Heart right ventricle (tissue), 16 donors: ENCODE measurements around the gene TUBB4A. TPM values are rescaled to one million over a fixed set of nuclear protein-coding genes. Genes with fewer than 3 reads are reported as not detected.
A peak's percentile ranks its signal among the peaks of the same experiment; 100 is the strongest.

Source experiments
- ATAC-seq, 8 donors: fragments of 200-7000 bp; cut with Tn5 transposase; one replicate each; pipeline ENCODE4 v1.9.1; 2020; ENCODE audit warnings: mild to moderate bottlenecking in 8 of 8, moderate library complexity in 8 of 8, moderate number of reproducible peaks in 1 of 8
- DNase-seq, 2 donors: peaks; one replicate each; pipeline ENCODE4 v3.0.0-alpha.2; 2020
- H3K27ac ChIP-seq, 10 donors: fragments of 200-600 bp; sonication (generic) in 2 of 10; one replicate each; pipeline versions ENCODE4 v1.5.0 to v1.8.0; 2020 to 2022; ENCODE audit warnings: mild to moderate bottlenecking in 3 of 10
- H3K27me3 ChIP-seq, 7 donors: fragments of 200-600 bp; one replicate each; pipeline ENCODE4 v1.8.0; 2021 to 2022; ENCODE audit warnings: mild to moderate bottlenecking in 2 of 7
- H3K36me3 ChIP-seq, 9 donors: fragments of 200-600 bp; sonication (generic) in 1 of 9; one replicate each; pipeline versions ENCODE4 v1.5.0 to v1.8.0; 2020 to 2022; ENCODE audit warnings: mild to moderate bottlenecking in 2 of 9
- H3K4me1 ChIP-seq, 9 donors: fragments of 200-600 bp; sonication (generic) in 1 of 9; one replicate each; pipeline versions ENCODE4 v1.5.0 to v1.8.0; 2020 to 2022; ENCODE audit warnings: mild to moderate bottlenecking in 4 of 9
- H3K4me3 ChIP-seq, 10 donors: fragments of 200-600 bp; sonication (generic) in 2 of 10; one replicate each; pipeline versions ENCODE4 v1.5.0 to v1.8.0; 2020 to 2022; ENCODE audit warnings: mild to moderate bottlenecking in 7 of 10, moderate library complexity in 2 of 10
- H3K9me3 ChIP-seq, 11 donors: fragments of 200-600 bp in 10 of 11; sonication (generic) in 2 of 11; one replicate each; pipeline versions ENCODE4 v1.5.0 to v1.8.0; 2013 to 2022; ENCODE audit warnings: mild to moderate bottlenecking in 2 of 11, control low read depth in 1 of 11, moderate library complexity in 1 of 11
- WGBS, 2 donors: extraction: QIAGEN DNeasy Blood & Tissue Kit; methylation state at CpG; one replicate each; pipeline ENCODE4 v1.1.7; 2013; ENCODE audit warnings: inconsistent platforms in 1 of 2; 5-methylcytosine and 5-hydroxymethylcytosine counted together
- intact Hi-C, 10 donors: fragments of 100-400 bp; cut with DNase I; formaldehyde crosslinking; loops; one replicate each; pipeline versions ENCODE4 v1.11.1 to v1.14.2; 2022
- polyA plus RNA-seq, 2 donors: library from polyadenylated mRNA; stranded (reverse); fragments of 200-250 nt; gene quantifications; one replicate each; pipeline ENCODE4 v1.2.3, GENCODE V29; 2013
- total RNA-seq, 10 donors: library from RNA; stranded (reverse); fragmentation: NEBNext Ultra II Directional in 3 of 10; extraction: Animal tissue kit (Norgen Biotek cat#: 25700) in 3 of 10; gene quantifications; one replicate each; pipeline versions ENCODE4 v1.2.1 to v1.2.4, GENCODE V29; 2021 to 2023
- TF ChIP-seq, protein P1 (sequence below), 9 donors: fragments of 200-600 bp; sonication (generic) in 2 of 9; IDR thresholded peaks; one replicate each; pipeline versions ENCODE4 v1.5.0 to v1.8.0; 2021 to 2022; ENCODE audit warnings: antibody characterized with exemption in 9 of 9, mild to moderate bottlenecking in 5 of 9, moderate library complexity in 1 of 9
- donor health status: Arrhythmogenic right ventricular cardiomyopathy.
- donor health status: ischemic (EF 13 %, LVEDD 7.1; RV severe dilation, severe dysfunction).
- donor health status: healthy with polysubstance abuse.
- donor health status: DM: no; HTN: yes; CAD: no.
- donor health status: DM: no; HTN: no; CAD: no.
- donor health status: ischemic (EF 25% LVEDD 6.9; RV normal size, moderate dysfunction).
- donor health status: ischemic (EF 25% LVEDD 5.7; RV mildly dilated, moderate dysfunction).
- donor health status: healthy.
- donor health status: DM: yes; HTN: yes; CAD: no.
- donor health status: Ischemic cardiomyopathy.
- donor health status: ischemic (EF 35%, LVEDD 5.7; RV mildly dilated, moderate dysfunction).
- donor health status: nonischemic (EF 11% LVEDD 7.7; RV severe dilation, severe dysfunction).
- donor health status: DM: yes; HTN: yes; CAD: no.
- donor health status: PGD.
- donor health status: ischemic (EF 29% LVEDD 5.4; RV normal size, mild dysfunction).
- donor health status: nonischemic (EF 23%, LVEDD 6.1; RV moderate dilation, normal function).

The TUBB4A gene
- total and polyA plus RNA-seq, 12 donors, result 0.19 to 6.6 (median 0.81) TPM

DNA sequence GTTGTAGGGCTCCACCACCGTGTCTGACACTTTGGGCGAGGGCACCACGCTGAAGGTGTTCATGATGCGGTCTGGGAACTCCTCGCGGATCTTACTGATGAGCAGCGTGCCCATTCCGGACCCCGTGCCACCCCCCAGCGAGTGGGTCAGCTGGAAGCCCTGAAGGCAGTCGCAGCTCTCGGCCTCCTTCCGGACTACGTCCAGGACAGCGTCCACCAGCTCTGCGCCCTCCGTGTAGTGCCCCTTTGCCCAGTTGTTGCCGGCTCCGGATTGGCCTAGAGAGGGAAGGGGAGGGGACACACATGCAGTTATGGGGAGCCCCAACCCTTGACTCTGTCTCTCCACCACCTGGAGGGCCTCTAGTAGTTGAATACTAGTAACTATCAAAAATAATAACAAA lies 6.2 kb downstream of the TUBB4A start:
- Histone ChIP-seq H3K4me1 (no peaks in the 10 kb centered on the region), H3K27ac (no peak overlapping the region), H3K27me3 (peaks cover 0 to 31% (median 19%) of the 10 kb centered on the region in 7 donors), H3K9me3 (peaks cover 0 to 16% (median 4%) of the 10 kb centered on the region in 11 donors), H3K36me3 (no peaks in the 10 kb centered on the region), H3K4me3 (no peak overlapping the region)
- ATAC-seq (no peak), DNase-seq (no peak)
- intact Hi-C loops, result no loop called here
- TF ChIP-seq, protein P1, sequence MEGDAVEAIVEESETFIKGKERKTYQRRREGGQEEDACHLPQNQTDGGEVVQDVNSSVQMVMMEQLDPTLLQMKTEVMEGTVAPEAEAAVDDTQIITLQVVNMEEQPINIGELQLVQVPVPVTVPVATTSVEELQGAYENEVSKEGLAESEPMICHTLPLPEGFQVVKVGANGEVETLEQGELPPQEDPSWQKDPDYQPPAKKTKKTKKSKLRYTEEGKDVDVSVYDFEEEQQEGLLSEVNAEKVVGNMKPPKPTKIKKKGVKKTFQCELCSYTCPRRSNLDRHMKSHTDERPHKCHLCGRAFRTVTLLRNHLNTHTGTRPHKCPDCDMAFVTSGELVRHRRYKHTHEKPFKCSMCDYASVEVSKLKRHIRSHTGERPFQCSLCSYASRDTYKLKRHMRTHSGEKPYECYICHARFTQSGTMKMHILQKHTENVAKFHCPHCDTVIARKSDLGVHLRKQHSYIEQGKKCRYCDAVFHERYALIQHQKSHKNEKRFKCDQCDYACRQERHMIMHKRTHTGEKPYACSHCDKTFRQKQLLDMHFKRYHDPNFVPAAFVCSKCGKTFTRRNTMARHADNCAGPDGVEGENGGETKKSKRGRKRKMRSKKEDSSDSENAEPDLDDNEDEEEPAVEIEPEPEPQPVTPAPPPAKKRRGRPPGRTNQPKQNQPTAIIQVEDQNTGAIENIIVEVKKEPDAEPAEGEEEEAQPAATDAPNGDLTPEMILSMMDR (IDR thresholded peaks at IDR 0.05), result no peak
- WGBS, 2 donors, result 94 to 97% methylated on average over 19 of the region's 19 CpGs

- intact Hi-C loops, result no loop called here
Measured at GRCh38 chr19:6494438-6495036, 7.6 kb downstream of the TUBB4A start.

DNA sequence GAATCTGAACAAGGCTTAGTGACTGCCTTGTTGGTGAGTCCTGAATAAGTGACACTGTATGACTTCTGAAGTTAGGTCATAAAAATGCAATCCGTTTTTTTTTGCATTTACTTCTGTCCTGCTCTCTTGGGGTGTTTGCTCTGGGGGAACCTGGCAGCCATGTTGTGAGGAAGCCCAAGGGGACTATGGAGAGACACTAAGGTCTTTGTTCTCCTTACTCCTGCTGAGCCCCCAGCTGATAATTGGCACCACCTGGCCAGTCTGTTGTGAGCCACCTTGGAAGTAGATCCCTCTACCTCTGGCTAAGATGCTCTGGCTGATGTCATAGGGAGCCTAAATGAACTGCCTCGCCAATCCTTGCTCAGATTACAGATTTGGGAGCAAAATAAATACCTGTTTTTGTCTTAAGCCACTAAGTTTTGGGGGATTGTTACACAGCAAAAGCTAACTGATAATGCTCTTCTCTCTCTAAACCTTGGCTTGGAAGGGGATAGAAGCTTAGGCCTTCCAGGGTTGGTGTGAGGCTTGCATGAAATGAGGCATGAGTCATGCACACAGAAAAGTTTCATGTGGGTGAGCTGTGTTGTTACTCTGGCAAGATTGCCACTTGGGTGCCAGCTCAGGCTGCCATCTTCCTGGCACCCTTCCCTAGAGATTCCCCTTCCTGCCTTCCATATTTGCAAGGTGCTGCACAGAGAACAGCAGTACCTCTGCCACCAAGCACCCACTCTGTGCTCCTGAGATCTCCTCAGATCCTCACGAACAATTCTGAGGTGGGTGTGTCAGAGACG lies 10.1 kb downstream of the TUBB4A start:
- Histone ChIP-seq H3K4me1 (no peaks in the 10 kb centered on the region), H3K27ac (no peak overlapping the region), H3K36me3 (no peaks in the 10 kb centered on the region), H3K4me3 (no peak overlapping the region), H3K27me3 (peaks cover 0 to 13% (median 3%) of the 10 kb centered on the region in 7 donors), H3K9me3 (peaks cover 0 to 16% (median 4%) of the 10 kb centered on the region in 11 donors)
- ATAC-seq (no peak), DNase-seq (no peak)
- 79 to 81% methylated on average over 4 of the region's 4 CpGs for WGBS, 2 donors
- TF ChIP-seq, protein P1 (IDR thresholded peaks at IDR 0.05), result no peak
- intact Hi-C loops, result no loop called here

More at GRCh38 chr19:6494438-6495036, 7.6 kb downstream of the TUBB4A start:
- WGBS, 2 donors, result 76 to 79% methylated on average over 8 of the region's 8 CpGs
- ATAC-seq (no peak), DNase-seq (no peak)
- Histone ChIP-seq H3K4me1 (no peaks in the 10 kb centered on the region), H3K9me3 (peaks cover 0 to 16% (median 4%) of the 10 kb centered on the region in 11 donors), H3K36me3 (no peaks in the 10 kb centered on the region), H3K27ac (no peak overlapping the region), H3K4me3 (no peak overlapping the region), H3K27me3 (peaks cover 0 to 17% (median 6%) of the 10 kb centered on the region in 7 donors)
- TF ChIP-seq, protein P1 (IDR thresholded peaks at IDR 0.05), result no peak

- ATAC-seq (no peak), DNase-seq (no peak)
- Histone ChIP-seq H3K9me3 (peaks cover 0 to 16% (median 4%) of the 10 kb centered on the region in 11 donors), H3K4me3 (peak overlapping the region in 1 of 10 donors; percentile 16), H3K36me3 (no peaks in the 10 kb centered on the region), H3K4me1 (no peaks in the 10 kb centered on the region), H3K27me3 (peaks cover 0 to 13% (median 3%) of the 10 kb centered on the region in 7 donors), H3K27ac (no peak overlapping the region)
- TF ChIP-seq, protein P1 (IDR thresholded peaks at IDR 0.05), result no peak
- WGBS, 2 donors, result 72 to 75% methylated on average over 2 of the region's 2 CpGs
- intact Hi-C loops, result no loop called here
Measured at GRCh38 chr19:6490134-6490533, 12.0 kb downstream of the TUBB4A start.
